Stimulated activated CD4-positive, alpha-beta T cell treated with anti-CD3 and anti-CD28 coated beads, Interleukin-1b, Interleukin-23, amount 100 ng/mL, for 24 hours (primary cell): ENCODE measurements around the gene TNS2.

Experiments
- DNase-seq, 4 experiments: peaks; one replicate each; pipeline ENCODE4 v3.0.0-alpha.2; 2020; ENCODE audit warnings: low read depth in 4 of 4, low spot score in 1 of 4

The TNS2 gene

GRCh38 chr12:53067993-53068770 lies 18.3 kb downstream of the TNS2 start:
- no peak for DNase-seq

DNA sequence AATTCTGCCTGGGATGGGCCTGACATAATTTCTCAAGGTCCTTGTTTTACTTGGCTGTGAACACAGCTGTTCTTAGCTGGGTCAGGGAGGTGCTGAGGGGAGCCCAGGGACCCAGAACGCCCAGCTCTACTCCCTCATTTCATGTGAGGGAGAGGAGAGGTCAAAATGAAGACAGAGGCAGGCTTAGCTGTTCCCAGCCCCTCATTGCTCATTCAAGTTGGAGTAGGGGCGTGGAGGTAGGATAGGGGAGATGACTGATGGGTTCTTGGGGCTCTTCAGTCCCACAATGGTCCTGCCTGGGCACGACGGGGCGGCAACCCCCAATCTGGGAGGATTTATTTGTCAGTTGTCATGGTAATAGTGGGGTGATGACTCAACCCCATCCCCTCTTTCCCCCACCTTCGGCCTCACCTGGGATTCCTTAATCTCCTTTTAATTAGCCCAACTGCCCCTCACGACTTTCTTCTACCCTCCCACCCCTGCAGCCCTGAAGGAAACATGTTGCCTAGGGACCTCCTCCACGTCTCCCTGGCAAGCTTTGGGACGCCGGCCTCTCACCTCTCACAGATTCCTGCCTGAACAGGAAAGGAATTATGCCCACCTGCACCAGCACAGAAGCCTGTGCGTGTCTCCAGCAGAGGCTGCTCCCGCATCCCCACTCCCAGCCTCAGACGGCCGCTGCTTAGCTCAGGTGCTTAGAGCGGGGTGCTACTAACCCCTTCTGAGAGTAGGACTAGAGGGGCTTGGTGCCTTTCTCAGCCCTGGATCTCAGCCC lies 19.1 kb downstream of the TNS2 start:
- DNase-seq = no peak

- no peak for DNase-seq
These were observed 20.0 kb downstream of the TNS2 start for GRCh38 chr12:53069621-53070410.

DNA sequence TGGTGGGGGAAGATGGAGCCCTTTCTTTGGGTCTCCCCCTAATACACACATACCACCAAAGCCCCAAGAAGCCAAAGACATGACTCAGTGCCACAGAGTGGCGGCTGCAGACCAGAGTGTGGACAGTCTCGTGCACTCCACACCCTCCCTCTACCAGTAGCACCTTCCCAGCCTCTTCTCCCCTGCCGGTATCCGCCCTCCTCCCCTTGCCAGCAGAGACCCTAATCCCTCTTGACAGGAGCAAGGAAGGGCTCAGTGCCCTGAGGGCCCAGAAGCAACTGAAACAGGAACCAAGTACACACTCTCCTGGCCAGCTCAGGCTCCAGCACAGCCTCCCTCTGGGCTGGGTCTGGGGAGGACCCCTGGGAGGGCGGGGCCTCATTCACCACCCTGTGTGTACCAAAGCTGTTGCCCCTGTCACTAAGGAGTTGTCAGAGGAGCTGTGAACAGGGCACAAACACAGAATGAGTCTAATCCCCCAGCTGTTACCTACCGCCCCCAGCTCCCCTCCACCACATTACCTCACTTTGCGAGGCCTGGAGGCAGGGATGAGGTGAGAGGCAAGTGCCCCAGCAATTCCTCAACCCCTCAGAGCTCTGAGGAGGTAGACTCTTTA lies 21.1 kb downstream of the TNS2 start:
- no peak for DNase-seq

DNA sequence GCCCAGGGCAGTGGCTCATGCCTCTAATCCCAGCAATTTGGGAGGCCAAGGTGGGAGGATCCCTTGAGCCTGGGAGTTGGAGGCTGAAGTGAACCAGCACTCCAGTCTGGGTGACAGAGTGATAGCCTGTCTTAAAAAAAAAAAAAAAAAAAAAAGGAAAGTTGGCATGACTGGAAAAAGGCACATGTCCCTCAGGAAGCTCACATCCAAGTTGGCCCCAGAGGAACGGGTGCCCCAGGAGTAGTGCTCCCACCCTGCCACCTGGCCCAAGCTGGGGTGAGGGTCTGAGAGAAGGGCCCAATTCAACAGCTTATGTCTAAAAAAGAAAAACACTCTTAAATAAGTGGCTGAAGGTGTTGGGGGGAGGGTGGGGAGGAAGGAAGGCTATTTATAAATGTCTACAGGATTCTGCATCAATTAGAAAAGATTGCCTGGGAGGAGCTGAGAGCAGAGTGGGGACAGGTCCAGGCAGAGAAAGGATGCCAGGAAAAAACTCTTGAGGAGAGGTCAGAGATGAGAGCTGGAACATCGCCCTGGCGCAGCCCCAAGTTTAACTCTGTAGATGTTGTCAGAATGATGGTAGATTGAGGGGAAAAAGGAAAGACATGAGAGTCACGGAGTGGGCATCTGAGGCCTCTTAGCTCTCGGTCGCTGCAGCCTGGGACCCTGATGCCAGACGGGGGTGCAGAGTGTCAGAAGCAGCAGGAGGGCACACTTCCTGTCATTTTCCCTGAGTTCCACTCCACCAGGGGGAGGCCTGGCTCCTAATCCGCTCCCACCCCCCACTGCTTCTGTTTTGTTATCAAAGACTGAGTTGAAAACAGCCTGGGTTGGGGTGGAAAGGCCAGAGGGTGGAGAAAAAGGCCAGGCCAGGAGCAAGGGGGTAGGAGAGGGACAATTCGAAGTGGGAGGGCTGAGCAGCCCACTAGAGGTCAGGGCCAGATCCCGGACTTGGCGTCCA lies 22.0 kb downstream of the TNS2 start:
- DNase-seq = no peak

DNA sequence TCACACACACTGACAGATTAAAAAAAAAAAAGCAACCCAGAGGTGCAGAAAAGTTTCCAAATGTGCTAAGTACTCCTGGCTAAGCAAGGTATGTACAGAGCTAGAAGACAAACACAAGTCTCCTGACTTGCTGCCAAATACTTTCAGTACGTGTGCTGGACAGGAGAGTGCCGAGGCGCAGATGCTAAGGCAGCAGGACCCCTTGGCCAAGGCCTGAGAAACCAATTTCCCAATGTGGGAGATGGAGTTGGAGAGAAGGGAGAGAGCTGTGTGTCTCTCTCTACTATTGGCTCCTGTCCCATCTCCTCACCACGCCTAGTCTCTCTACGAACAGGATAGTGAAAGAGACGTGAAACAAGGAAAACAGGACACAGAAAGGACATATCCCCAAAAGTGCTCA lies 24.0 kb downstream of the TNS2 start:
- DNase-seq = no peak

- no peak for DNase-seq
These were observed 24.6 kb downstream of the TNS2 start for GRCh38 chr12:53074283-53074998.

- DNase-seq = no peak
These were observed 25.1 kb downstream of the TNS2 start for GRCh38 chr12:53074999-53075370.

- DNase-seq = no peak
These were observed 26.6 kb downstream of the TNS2 start for GRCh38 chr12:53076461-53076860.

DNA sequence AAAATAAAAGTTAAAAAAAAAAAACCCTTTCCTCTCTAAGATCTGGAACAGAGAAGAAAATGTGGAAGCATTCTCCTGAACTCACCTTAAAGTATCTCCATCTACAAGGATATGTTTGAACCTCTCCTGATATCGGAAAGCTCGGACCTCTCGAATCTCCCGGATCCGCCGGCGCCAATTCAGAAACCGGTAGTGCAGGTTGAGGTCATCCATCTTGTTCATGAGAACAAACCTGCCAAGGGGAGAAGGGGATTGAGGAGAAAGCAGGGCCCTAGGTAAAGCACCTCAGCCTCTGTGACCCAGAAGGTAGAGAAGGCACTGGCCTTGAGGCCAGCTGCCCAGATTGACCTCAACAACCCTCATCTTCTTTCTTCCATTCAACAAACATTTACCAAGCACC lies 27.2 kb downstream of the TNS2 start:
- DNase-seq = no peak

DNA sequence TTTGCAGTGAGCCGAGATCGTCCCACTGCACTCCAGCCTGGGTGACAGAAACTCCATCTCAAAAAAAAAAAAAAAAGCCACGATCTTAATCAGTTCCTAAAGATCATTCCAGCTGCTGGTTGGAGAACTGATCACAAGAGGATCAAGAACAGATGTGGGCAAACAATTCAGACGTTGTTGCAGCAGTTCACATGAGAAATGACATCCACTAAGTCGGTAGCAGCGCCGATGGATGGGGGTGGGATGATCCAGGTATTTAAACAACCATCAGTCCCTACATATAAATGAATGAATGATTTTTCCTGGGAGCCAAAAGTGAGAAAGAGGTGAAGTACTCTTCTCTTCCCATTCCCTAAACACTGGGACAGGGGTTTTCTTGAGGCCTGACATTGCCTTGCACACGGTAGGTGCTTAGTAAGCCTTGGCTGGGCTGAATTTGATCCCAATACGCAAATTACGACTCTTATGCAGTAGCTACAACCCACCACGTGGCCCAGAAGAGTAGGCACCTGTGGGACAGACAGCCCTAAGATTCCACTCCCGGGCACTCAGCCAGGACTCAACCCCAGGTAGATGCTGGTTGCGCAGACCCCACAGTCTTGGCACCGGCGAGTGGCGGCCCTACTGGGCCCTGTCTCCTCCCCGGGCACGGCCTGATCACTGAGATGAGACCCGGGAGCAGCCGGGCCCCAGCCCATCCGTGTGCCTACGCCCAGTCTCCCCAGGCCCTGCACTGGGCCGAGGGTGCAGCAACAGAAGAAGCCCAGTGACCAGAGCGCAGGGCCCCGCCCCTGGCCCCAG lies 28.8 kb downstream of the TNS2 start:
- DNase-seq = no peak

- DNase-seq = peak; percentile 91 to 96 (median 92)
These were observed 29.6 kb downstream of the TNS2 start, which contains the start of gene SPRYD3 for GRCh38 chr12:53079226-53080117. Gene SPRYD3 (minus strand): TSS chr12:53079390. CDS start chr12:53079333, 57 bp downstream.

GRCh38 chr12:53082637-53083175 lies 32.8 kb downstream of the TNS2 start:
- DNase-seq = no peak

- no peak for DNase-seq
These were observed 36.5 kb downstream of the TNS2 start for GRCh38 chr12:53086361-53086760.

GRCh38 chr12:53090105-53090504 lies 40.2 kb downstream of the TNS2 start:
- no peak for DNase-seq

DNA sequence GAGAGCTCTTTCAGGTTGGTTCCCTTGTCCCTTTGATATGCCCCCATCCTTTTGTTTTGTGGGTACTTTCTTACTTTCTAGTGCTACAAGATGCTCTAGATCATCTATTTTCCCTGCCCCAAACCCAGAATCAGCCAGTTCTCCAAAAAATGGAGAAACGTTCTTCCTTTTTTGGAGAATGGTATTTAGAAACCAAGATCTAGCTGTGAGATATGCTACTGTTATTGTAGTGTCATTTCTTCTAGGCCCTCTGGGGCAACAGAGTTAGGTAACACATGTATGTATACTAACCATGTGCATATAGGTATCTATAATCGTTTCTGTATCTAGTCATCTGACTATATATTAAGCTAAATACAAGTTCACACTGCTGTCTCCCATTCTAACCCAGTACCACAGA lies 40.7 kb downstream of the TNS2 start:
- no peak for DNase-seq

- no peak for DNase-seq
These were observed 41.9 kb downstream of the TNS2 start for GRCh38 chr12:53091756-53092155.
